NCI-H1930 (cell line): ENCODE results near the gene RASL10A.

ENCODE experiments used
- DNase-seq, 2 experiments: peaks; one replicate each; lab custom pipeline; 2025; lab: John Stamatoyannopoulos, UW

Gene RASL10A

DNA sequence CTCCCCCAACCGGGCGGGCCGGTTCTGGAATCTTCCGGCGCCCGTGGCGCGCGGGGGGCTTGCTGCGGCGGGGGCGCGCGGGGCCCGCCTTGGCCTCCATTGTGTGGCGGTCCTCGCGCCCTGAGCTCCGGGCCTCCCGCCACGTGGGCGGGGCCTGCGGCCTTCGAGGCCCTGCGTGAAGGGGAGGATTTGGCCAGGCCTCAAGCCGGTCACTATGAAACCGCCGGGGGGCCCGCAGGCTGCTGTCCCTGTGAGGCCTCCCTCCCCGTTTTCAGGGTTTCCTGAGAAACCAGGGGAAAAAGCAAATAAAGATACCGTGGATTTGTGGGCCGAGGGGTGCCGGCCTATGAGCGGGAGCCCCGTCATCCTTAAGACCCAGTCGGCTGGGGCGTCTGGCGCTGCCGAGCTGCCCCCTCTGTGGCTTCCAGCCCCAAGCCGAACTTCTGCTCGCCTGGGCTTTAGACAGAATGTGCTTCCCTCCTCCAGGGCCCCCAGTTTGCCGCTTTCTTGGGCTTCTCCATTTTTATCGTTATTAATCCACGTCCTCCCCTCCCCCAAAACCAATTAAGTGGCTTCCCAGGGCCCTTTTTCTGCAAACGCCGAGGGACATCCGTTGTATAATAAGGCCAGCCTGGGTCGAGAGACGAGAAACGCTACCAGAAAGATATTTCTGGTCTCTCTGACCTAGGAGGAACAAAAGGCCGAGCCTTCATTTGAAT is 46.8 kb downstream of the RASL10A start:
- DNase-seq, result no peak

DNA sequence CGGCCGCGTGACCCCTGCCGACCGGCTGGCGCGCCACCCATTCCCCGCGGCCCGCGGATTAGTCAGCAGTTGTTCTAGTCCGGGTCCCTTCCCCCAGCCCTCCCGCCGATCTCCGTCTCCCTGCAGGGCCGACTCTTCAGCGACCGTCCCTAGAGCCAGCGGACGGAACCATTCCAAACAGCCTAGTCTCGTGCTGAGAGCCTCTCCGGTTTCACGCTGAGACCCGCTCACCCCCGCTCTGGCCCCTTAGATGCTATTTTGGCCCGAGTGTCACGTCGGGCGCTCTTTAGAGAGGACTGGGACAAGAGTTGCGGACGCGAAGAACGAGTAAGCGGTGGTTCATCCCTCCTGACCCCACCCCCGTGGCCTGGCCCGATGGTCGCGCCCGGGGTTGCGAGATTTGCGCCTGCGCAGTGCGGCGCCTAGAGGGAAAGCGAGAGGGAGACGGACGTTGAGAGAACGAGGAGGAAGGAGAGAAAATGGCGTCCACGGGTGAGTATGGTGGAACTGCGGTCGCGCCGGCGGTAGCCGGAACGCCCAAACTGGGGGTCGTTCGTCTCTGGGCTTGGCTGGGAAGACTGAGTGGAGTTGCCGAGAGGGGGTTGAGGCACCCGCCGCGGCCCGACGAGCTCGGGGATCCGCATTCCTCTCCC is 47.5 kb downstream of the RASL10A start, which contains the start of the genes EWSR1 and RHBDD3:
Gene EWSR1, plus strand, starts transcription at position 411 of the 653 bp plus-strand sequence. Its CDS starts 69 bp downstream, at position 480.
Gene RHBDD3, minus strand, starts transcription at position 124 of the 653 bp plus-strand sequence. CDS start 2,355 bp downstream, outside the sequence.
- peak; percentile 88 to 96 for DNase-seq

DNA sequence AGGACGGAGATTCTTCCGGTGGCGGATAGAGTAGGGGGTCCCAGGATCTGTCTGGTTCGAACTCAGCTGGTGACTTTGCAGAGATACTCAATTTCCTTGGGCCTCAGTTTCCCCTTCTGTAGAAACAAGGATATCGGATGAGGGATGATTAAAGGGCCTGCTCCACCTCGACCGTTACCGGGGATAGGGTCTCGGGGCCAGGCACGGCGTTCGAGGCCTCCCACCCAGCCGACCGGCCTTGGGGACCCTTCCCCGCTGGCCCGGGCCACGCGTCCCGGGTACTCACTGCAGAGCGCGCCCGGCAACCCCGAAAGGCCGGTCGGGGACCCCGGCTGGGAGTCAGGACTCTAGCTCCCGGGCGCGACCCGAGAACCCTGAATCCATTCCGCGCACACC is 48.0 kb downstream of the RASL10A start:
- no peak for DNase-seq

GRCh38 chr22:29266564-29267461 is 48.7 kb downstream of the RASL10A start:
- DNase-seq, result no peak

DNA sequence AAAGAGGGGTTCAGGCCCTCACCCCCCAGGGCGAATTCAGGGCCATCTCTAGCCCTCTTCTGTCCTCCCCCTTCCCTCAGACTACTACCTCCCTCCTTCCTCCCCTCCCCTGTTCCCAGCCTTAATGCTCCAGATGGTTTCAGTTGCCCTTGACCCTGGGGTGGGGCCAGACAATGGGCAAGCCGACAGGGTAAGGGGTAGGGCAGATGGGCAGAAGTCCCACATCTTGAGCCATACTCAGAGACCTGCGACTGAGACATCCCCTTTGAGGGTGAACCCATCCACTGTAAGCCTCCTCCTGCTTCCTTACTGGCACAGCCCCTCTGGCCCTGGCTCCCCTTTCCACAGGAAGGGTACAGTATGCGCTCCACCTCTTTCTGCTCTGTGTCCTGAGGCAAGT is 49.6 kb downstream of the RASL10A start:
- DNase-seq, result no peak

- no peak for DNase-seq
Observed at GRCh38 chr22:29265305-29265704, 50.2 kb downstream of the RASL10A start.

DNA sequence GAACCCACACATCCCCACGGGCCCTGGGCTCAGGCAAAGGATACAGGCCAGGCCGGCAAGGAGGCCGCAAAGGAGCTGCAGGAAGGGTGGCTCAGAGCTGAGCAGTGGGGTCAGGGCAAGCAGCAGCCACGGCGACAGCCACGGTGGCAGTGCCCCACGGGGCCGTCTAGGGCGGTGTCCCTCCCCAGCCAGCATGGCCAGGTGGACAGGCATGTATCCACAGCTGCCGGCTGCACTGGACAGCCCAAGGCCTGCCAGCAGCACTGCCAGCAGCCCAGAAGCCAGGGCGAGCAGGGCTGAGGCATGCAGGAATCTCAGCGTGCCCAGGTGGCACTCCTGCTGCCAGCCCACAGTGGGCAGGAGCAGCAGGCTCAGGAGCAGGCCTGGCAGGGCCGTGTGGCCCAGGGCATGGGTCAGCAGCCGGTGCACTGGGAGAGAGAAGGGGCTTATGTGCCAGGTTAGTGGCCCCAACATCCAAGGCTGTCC is 51.7 kb downstream of the RASL10A start:
- no peak for DNase-seq
